ENCODE results near the gene MBP.
A peak's percentile ranks its signal among the peaks of the same experiment; 100 is the strongest.

MBP gene

GRCh38 chr18:77092104-77093066 is 40.2 kb downstream of the MBP start:
- Histone ChIP-seq H3K4me1 (ENCODE audit: control extremely low read depth in 1 of 4, control insufficient read depth in 4 of 4, insufficient read depth in 4 of 4, low read length in 3 of 4) (peaks cover 0 to 23% (median 12%) of the 10 kb centered on the region in 4 experiments), H3K27me3 (replicated peaks in 2 of 5; ENCODE audit: control insufficient read depth in 4 of 5, insufficient read depth in 5 of 5, low read length in 4 of 5) (no peaks in the 10 kb centered on the region), H3K36me3 (ENCODE audit: control insufficient read depth in 4 of 4, insufficient read depth in 4 of 4, low read length in 3 of 4) (peaks cover 3 to 78% (median 38%) of the 10 kb centered on the region in 4 experiments), H3K27ac (ENCODE audit: insufficient read depth in 1 of 2, low read depth in 1 of 2, low read length in 2 of 2, poor library complexity in 1 of 2, severe bottlenecking in 2 of 2) (no peak overlapping the region), H3K4me3 (ENCODE audit: control insufficient read depth in 1 of 7, extremely low read depth in 1 of 7, insufficient read depth in 4 of 7, low read depth in 2 of 7, low read length in 6 of 7) (no peak overlapping the region), H3K9me3 (ENCODE audit: control extremely low read depth in 1 of 5, control insufficient read depth in 4 of 5, insufficient read depth in 2 of 5, low read depth in 1 of 5, low read length in 4 of 5) (no peaks in the 10 kb centered on the region)
- CTCF ChIA-PET, result no interaction called here
- 96% methylated on average over 42 of the region's 48 CpGs for WGBS (ENCODE audit: insufficient coverage)
- no peak for DNase-seq
- POLR2A ChIA-PET, result no interaction called here

GRCh38 chr18:77091366-77091765 is 41.2 kb downstream of the MBP start:
- peaks cover 2 to 74% (median 31%) of the 10 kb centered on the region in 4 experiments for H3K36me3 ChIP-seq (ENCODE audit: control insufficient read depth in 4 of 4, insufficient read depth in 4 of 4, low read length in 3 of 4)
- ChIA-PET POLR2A (no interaction called here), CTCF (interaction anchor here (0.8 kb wide), 1 partner anchor 15 kb away, joined by 4 read pairs; no protein-coding TSS in a partner anchor)
- H3K27ac ChIP-seq (ENCODE audit: insufficient read depth in 1 of 2, low read depth in 1 of 2, low read length in 2 of 2, poor library complexity in 1 of 2, severe bottlenecking in 2 of 2), result no peak overlapping the region
- WGBS (ENCODE audit: insufficient coverage), result 100% methylated on average over 1 of the region's 5 CpGs
- no peaks in the 10 kb centered on the region for H3K9me3 ChIP-seq (ENCODE audit: control extremely low read depth in 1 of 5, control insufficient read depth in 4 of 5, insufficient read depth in 2 of 5, low read depth in 1 of 5, low read length in 4 of 5)
- H3K4me3 ChIP-seq (ENCODE audit: control insufficient read depth in 1 of 7, extremely low read depth in 1 of 7, insufficient read depth in 4 of 7, low read depth in 2 of 7, low read length in 6 of 7), result no peak overlapping the region
- peaks cover 0 to 12% (median 9%) of the 10 kb centered on the region in 4 experiments for H3K4me1 ChIP-seq (ENCODE audit: control extremely low read depth in 1 of 4, control insufficient read depth in 4 of 4, insufficient read depth in 4 of 4, low read length in 3 of 4)
- no peaks in the 10 kb centered on the region for H3K27me3 ChIP-seq (replicated peaks in 2 of 5; ENCODE audit: control insufficient read depth in 4 of 5, insufficient read depth in 5 of 5, low read length in 4 of 5)
- no peak for DNase-seq

- 94% methylated on average over 16 of the region's 18 CpGs for WGBS (ENCODE audit: insufficient coverage)
- H3K4me1 ChIP-seq (ENCODE audit: control extremely low read depth in 1 of 4, control insufficient read depth in 4 of 4, insufficient read depth in 4 of 4, low read length in 3 of 4), result peaks cover 0 to 9% (median 5%) of the 10 kb centered on the region in 4 experiments
- CTCF ChIA-PET, result interaction anchor here (0.6 to 0.8 kb wide), 2 partner anchors 14 to 119 kb away, joined by 3 to 4 read pairs; no protein-coding TSS in a partner anchor
Measured at GRCh38 chr18:77090546-77091174, 41.9 kb downstream of the MBP start.

GRCh38 chr18:77089723-77090285 is 42.8 kb downstream of the MBP start:
- Histone ChIP-seq H3K27ac (ENCODE audit: insufficient read depth in 1 of 2, low read depth in 1 of 2, low read length in 2 of 2, poor library complexity in 1 of 2, severe bottlenecking in 2 of 2) (no peak overlapping the region), H3K4me1 (ENCODE audit: control extremely low read depth in 1 of 4, control insufficient read depth in 4 of 4, insufficient read depth in 4 of 4, low read length in 3 of 4) (peaks cover 0 to 5% (median 4%) of the 10 kb centered on the region in 4 experiments), H3K4me3 (ENCODE audit: control insufficient read depth in 1 of 7, extremely low read depth in 1 of 7, insufficient read depth in 4 of 7, low read depth in 2 of 7, low read length in 6 of 7) (no peak overlapping the region), H3K27me3 (replicated peaks in 2 of 5; ENCODE audit: control insufficient read depth in 4 of 5, insufficient read depth in 5 of 5, low read length in 4 of 5) (no peaks in the 10 kb centered on the region), H3K9me3 (ENCODE audit: control extremely low read depth in 1 of 5, control insufficient read depth in 4 of 5, insufficient read depth in 2 of 5, low read depth in 1 of 5, low read length in 4 of 5) (peaks cover 0 to 2% (median 0%) of the 10 kb centered on the region in 5 experiments), H3K36me3 (ENCODE audit: control insufficient read depth in 4 of 4, insufficient read depth in 4 of 4, low read length in 3 of 4) (peaks cover 6 to 65% (median 27%) of the 10 kb centered on the region in 4 experiments)
- WGBS (ENCODE audit: insufficient coverage), result 95% methylated on average over 9 of the region's 9 CpGs
- no peak for DNase-seq
- CTCF ChIA-PET, result interaction anchor here (1.0 kb wide), 1 partner anchor 9 kb away, joined by 3 read pairs; no protein-coding TSS in a partner anchor
- POLR2A ChIA-PET, result no interaction called here

More at GRCh38 chr18:77090546-77091174, 41.9 kb downstream of the MBP start:
- Histone ChIP-seq H3K36me3 (ENCODE audit: control insufficient read depth in 4 of 4, insufficient read depth in 4 of 4, low read length in 3 of 4) (peaks cover 6 to 73% (median 32%) of the 10 kb centered on the region in 4 experiments), H3K27me3 (replicated peaks in 2 of 5; ENCODE audit: control insufficient read depth in 4 of 5, insufficient read depth in 5 of 5, low read length in 4 of 5) (no peaks in the 10 kb centered on the region), H3K27ac (ENCODE audit: insufficient read depth in 1 of 2, low read depth in 1 of 2, low read length in 2 of 2, poor library complexity in 1 of 2, severe bottlenecking in 2 of 2) (no peak overlapping the region), H3K9me3 (ENCODE audit: control extremely low read depth in 1 of 5, control insufficient read depth in 4 of 5, insufficient read depth in 2 of 5, low read depth in 1 of 5, low read length in 4 of 5) (peaks cover 0 to 2% (median 0%) of the 10 kb centered on the region in 5 experiments), H3K4me3 (ENCODE audit: control insufficient read depth in 1 of 7, extremely low read depth in 1 of 7, insufficient read depth in 4 of 7, low read depth in 2 of 7, low read length in 6 of 7) (no peak overlapping the region)
- POLR2A ChIA-PET, result no interaction called here
- no peak for DNase-seq

GRCh38 chr18:77088963-77089722 is 43.4 kb downstream of the MBP start:
- H3K9me3 ChIP-seq (ENCODE audit: control extremely low read depth in 1 of 5, control insufficient read depth in 4 of 5, insufficient read depth in 2 of 5, low read depth in 1 of 5, low read length in 4 of 5), result peaks cover 0 to 2% (median 0%) of the 10 kb centered on the region in 5 experiments
- H3K4me3 ChIP-seq (ENCODE audit: control insufficient read depth in 1 of 7, extremely low read depth in 1 of 7, insufficient read depth in 4 of 7, low read depth in 2 of 7, low read length in 6 of 7), result no peak overlapping the region
- 98% methylated on average over 14 of the region's 14 CpGs for WGBS (ENCODE audit: insufficient coverage)
- H3K36me3 ChIP-seq (ENCODE audit: control insufficient read depth in 4 of 4, insufficient read depth in 4 of 4, low read length in 3 of 4), result peaks cover 5 to 59% (median 23%) of the 10 kb centered on the region in 4 experiments
- H3K27me3 ChIP-seq (replicated peaks in 2 of 5; ENCODE audit: control insufficient read depth in 4 of 5, insufficient read depth in 5 of 5, low read length in 4 of 5), result no peaks in the 10 kb centered on the region
- peak overlapping the region in 1 of 2 experiments; percentile 58 for H3K27ac ChIP-seq (ENCODE audit: insufficient read depth in 1 of 2, low read depth in 1 of 2, low read length in 2 of 2, poor library complexity in 1 of 2, severe bottlenecking in 2 of 2)
- DNase-seq, result no peak
- H3K4me1 ChIP-seq (ENCODE audit: control extremely low read depth in 1 of 4, control insufficient read depth in 4 of 4, insufficient read depth in 4 of 4, low read length in 3 of 4), result peaks cover 0 to 12% (median 8%) of the 10 kb centered on the region in 4 experiments
- ChIA-PET POLR2A (no interaction called here), CTCF (interaction anchor here (1.0 kb wide), 1 partner anchor 9 kb away, joined by 3 read pairs; no protein-coding TSS in a partner anchor)

- CTCF ChIA-PET, result interaction anchor here (0.9 to 3.8 kb wide), 4 partner anchors 10 to 21 kb away, joined by 3 to 30 read pairs (median 3); no protein-coding TSS in a partner anchor
- WGBS (ENCODE audit: insufficient coverage), result 91% methylated on average over 40 of the region's 55 CpGs
Measured at GRCh38 chr18:77087393-77088141, 45.0 kb downstream of the MBP start.

More at GRCh38 chr18:77087393-77088141, 45.0 kb downstream of the MBP start:
- POLR2A ChIA-PET, result no interaction called here
- H3K27ac ChIP-seq (ENCODE audit: insufficient read depth in 1 of 2, low read depth in 1 of 2, low read length in 2 of 2, poor library complexity in 1 of 2, severe bottlenecking in 2 of 2), result no peak overlapping the region
- H3K9me3 ChIP-seq (ENCODE audit: control extremely low read depth in 1 of 5, control insufficient read depth in 4 of 5, insufficient read depth in 2 of 5, low read depth in 1 of 5, low read length in 4 of 5), result peaks cover 0 to 2% (median 0%) of the 10 kb centered on the region in 5 experiments
- H3K4me3 ChIP-seq (ENCODE audit: control insufficient read depth in 1 of 7, extremely low read depth in 1 of 7, insufficient read depth in 4 of 7, low read depth in 2 of 7, low read length in 6 of 7), result no peak overlapping the region
- no peaks in the 10 kb centered on the region for H3K27me3 ChIP-seq (replicated peaks in 2 of 5; ENCODE audit: control insufficient read depth in 4 of 5, insufficient read depth in 5 of 5, low read length in 4 of 5)
- DNase-seq, result no peak
- H3K36me3 ChIP-seq (ENCODE audit: control insufficient read depth in 4 of 4, insufficient read depth in 4 of 4, low read length in 3 of 4), result peaks cover 5 to 56% (median 22%) of the 10 kb centered on the region in 4 experiments
- peaks cover 0 to 16% (median 11%) of the 10 kb centered on the region in 4 experiments for H3K4me1 ChIP-seq (ENCODE audit: control extremely low read depth in 1 of 4, control insufficient read depth in 4 of 4, insufficient read depth in 4 of 4, low read length in 3 of 4)
